GM23338 (cell line): ENCODE measurements around the gene NXN.

Experiments
- CREB1 ChIP-seq: fragments of 250-450 bp; sonication (Bioruptor Pico); IDR thresholded peaks from 2 replicates; pipeline ENCODE4 v1.5.0; 2020; ENCODE audit warnings: low read depth, mild to moderate bottlenecking, moderate library complexity
- ETS1 ChIP-seq: IDR thresholded peaks from 2 replicates; pipeline ENCODE4 v1.6.1; 2016; ENCODE audit warnings: antibody characterized with exemption
- EZH2 ChIP-seq: fragments of 200-600 bp; sonication (generic); IDR thresholded peaks from one replicate; pipeline ENCODE4 v1.8.0; 2017; ENCODE audit warnings: antibody characterized with exemption, mild to moderate bottlenecking, low read depth; ENCODE audit not compliant: unreplicated experiment
- EZH2phosphoT487 ChIP-seq: fragments of 200-600 bp; sonication (generic); IDR thresholded peaks from one replicate; pipeline ENCODE4 v1.8.1; 2018; ENCODE audit warnings: antibody characterized with exemption; ENCODE audit not compliant: unreplicated experiment
- POLR2AphosphoS5 ChIP-seq: IDR thresholded peaks from 2 replicates; pipeline ENCODE4 v1.6.1; 2016; ENCODE audit warnings: antibody characterized with exemption, low read depth
- REST ChIP-seq: IDR thresholded peaks from one replicate; pipeline ENCODE4 v1.6.1; 2018; ENCODE audit warnings: antibody characterized with exemption; ENCODE audit not compliant: unreplicated experiment
- STAT1 ChIP-seq: IDR thresholded peaks from one replicate; pipeline ENCODE4 v1.6.1; 2016; ENCODE audit warnings: antibody characterized with exemption; ENCODE audit not compliant: unreplicated experiment
- TF ChIP-seq, protein P1 (sequence below), 2 experiments: fragments of 200-600 bp in 1 of 2; sonication (generic) in 1 of 2; conservative IDR thresholded peaks; 2 replicates each; pipeline versions ENCODE4 v1.5.1 to v1.6.1; 2016 to 2017; ENCODE audit warnings: antibody characterized with exemption in 2 of 2, low read depth in 2 of 2, mild to moderate bottlenecking in 2 of 2, moderate library complexity in 1 of 2

DNA sequence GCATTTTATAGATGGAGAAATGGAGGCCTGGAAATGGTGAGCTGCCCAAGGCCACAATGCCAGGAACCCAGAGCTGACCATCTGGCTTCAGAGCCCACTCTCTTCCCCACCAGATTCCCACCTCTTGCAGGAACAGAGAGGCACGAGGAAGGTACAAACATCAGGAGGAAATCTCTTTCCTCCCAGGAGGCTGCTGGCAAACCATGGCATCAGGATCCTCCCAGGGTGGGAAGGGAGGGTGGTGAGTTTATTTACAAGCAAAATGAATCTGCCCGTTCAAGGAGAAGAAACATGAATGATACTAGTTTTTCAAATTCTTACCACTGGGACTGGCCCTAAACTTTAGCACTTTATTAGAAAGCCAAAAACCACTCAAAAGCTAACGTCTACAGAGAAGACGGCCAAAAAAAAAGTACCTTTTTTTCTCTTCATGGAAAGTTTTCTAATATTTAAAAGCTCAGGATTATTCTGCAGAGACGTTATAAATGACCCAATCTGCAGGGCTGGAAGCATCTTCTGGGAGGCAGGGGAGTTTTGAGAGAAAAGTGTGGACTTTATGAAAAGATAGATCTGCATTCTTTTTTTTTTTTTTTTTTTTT is 79.1 kb downstream of the NXN start:
- TF ChIP-seq, protein P1, sequence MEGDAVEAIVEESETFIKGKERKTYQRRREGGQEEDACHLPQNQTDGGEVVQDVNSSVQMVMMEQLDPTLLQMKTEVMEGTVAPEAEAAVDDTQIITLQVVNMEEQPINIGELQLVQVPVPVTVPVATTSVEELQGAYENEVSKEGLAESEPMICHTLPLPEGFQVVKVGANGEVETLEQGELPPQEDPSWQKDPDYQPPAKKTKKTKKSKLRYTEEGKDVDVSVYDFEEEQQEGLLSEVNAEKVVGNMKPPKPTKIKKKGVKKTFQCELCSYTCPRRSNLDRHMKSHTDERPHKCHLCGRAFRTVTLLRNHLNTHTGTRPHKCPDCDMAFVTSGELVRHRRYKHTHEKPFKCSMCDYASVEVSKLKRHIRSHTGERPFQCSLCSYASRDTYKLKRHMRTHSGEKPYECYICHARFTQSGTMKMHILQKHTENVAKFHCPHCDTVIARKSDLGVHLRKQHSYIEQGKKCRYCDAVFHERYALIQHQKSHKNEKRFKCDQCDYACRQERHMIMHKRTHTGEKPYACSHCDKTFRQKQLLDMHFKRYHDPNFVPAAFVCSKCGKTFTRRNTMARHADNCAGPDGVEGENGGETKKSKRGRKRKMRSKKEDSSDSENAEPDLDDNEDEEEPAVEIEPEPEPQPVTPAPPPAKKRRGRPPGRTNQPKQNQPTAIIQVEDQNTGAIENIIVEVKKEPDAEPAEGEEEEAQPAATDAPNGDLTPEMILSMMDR (conservative IDR thresholded peaks at IDR 0.05; ENCODE audit: low read depth in 2 of 2): no peak
- TF ChIP-seq POLR2AphosphoS5: no peak
- no peak for TF ChIP-seq EZH2
- TF ChIP-seq EZH2phosphoT487: no peak
- no peak for TF ChIP-seq STAT1
- no peak for TF ChIP-seq REST
- TF ChIP-seq ETS1: no peak
- TF ChIP-seq CREB1 (CRISPR knock-in tag): no peak
